ENCODE data around the gene SPOCD1.

DNA sequence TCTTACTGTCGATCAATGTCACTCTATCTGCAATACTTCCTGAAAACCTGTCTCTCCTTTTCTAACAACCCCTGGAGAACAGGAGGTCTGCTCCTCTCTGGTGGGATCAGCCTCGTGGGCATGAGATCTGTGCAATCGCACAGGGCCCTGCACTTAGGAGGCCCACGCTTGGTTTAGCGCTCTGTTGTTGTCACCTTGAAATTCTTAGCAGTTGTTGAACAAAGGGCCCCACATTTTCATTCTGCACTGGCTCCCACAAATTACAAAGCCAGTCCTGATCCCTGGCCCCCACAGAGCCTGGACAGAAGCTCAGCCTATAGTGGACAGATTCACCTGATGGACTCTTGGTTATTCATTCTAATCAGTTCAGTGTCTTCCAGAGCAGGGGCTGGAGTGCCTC lies 18.6 kb downstream of the SPOCD1 start:
- TF ChIP-seq, protein P1, sequence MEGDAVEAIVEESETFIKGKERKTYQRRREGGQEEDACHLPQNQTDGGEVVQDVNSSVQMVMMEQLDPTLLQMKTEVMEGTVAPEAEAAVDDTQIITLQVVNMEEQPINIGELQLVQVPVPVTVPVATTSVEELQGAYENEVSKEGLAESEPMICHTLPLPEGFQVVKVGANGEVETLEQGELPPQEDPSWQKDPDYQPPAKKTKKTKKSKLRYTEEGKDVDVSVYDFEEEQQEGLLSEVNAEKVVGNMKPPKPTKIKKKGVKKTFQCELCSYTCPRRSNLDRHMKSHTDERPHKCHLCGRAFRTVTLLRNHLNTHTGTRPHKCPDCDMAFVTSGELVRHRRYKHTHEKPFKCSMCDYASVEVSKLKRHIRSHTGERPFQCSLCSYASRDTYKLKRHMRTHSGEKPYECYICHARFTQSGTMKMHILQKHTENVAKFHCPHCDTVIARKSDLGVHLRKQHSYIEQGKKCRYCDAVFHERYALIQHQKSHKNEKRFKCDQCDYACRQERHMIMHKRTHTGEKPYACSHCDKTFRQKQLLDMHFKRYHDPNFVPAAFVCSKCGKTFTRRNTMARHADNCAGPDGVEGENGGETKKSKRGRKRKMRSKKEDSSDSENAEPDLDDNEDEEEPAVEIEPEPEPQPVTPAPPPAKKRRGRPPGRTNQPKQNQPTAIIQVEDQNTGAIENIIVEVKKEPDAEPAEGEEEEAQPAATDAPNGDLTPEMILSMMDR (IDR thresholded peaks at IDR 0.05), result no peak
- no peak for TF ChIP-seq PBX3 (IDR thresholded peaks at IDR 0.05)
- no peak for TF ChIP-seq REST (IDR thresholded peaks at IDR 0.05)
- TF ChIP-seq ESRRA (IDR thresholded peaks at IDR 0.05; ENCODE audit: borderline replicate concordance, low read length), result no peak
- TF ChIP-seq CHD4 (IDR thresholded peaks at IDR 0.05; ENCODE audit: borderline replicate concordance), result no peak
